ENCODE results near the gene IP6K2.
A peak's percentile ranks its signal among the peaks of the same experiment; 100 is the strongest.

IP6K2 gene

GRCh38 chr3:48679411-48680391, 37.3 kb downstream of the IP6K2 start:
- H3K27ac Mint-ChIP-seq = no peak overlapping the region
- ATAC-seq (ENCODE audit: low read depth) (peak; percentile 100), DNase-seq (ENCODE audit: low spot score in 2 of 2) (no peak)
- peaks cover 24% of the 10 kb centered on the region for H3K4me1 Mint-ChIP-seq
- peaks cover 23% of the 10 kb centered on the region for H3K36me3 Mint-ChIP-seq
- H3K27me3 Mint-ChIP-seq = no peaks in the 10 kb centered on the region
- no peak overlapping the region for H3K4me3 Mint-ChIP-seq
- H3K9me3 Mint-ChIP-seq = no peaks in the 10 kb centered on the region

GRCh38 chr3:48678566-48679380, 38.2 kb downstream of the IP6K2 start:
- no peak for DNase-seq (ENCODE audit: low spot score in 2 of 2)
- Mint-ChIP-seq H3K36me3 (peaks cover 23% of the 10 kb centered on the region), H3K27ac (no peak overlapping the region), H3K4me3 (no peak overlapping the region), H3K27me3 (no peaks in the 10 kb centered on the region), H3K9me3 (no peaks in the 10 kb centered on the region), H3K4me1 (peaks cover 18% of the 10 kb centered on the region)
- no peak for ATAC-seq (ENCODE audit: low read depth)

GRCh38 chr3:48678056-48678455, 39.0 kb downstream of the IP6K2 start:
- H3K9me3 Mint-ChIP-seq = no peaks in the 10 kb centered on the region
- H3K4me1 Mint-ChIP-seq = peaks cover 16% of the 10 kb centered on the region
- H3K4me3 Mint-ChIP-seq = no peak overlapping the region
- H3K27me3 Mint-ChIP-seq = no peaks in the 10 kb centered on the region
- DNase-seq (ENCODE audit: low spot score in 2 of 2) (no peak), ATAC-seq (ENCODE audit: low read depth) (no peak)
- peaks cover 23% of the 10 kb centered on the region for H3K36me3 Mint-ChIP-seq
- no peak overlapping the region for H3K27ac Mint-ChIP-seq

GRCh38 chr3:48674505-48674904, 42.5 kb downstream of the IP6K2 start:
- Mint-ChIP-seq H3K9me3 (no peaks in the 10 kb centered on the region), H3K4me3 (no peak overlapping the region), H3K4me1 (peaks cover 8% of the 10 kb centered on the region), H3K27me3 (no peaks in the 10 kb centered on the region), H3K27ac (no peak overlapping the region), H3K36me3 (peaks cover 13% of the 10 kb centered on the region)
- DNase-seq (ENCODE audit: low spot score in 2 of 2) (no peak), ATAC-seq (ENCODE audit: low read depth) (no peak)

- DNase-seq (ENCODE audit: low spot score in 2 of 2) (no peak), ATAC-seq (ENCODE audit: low read depth) (peak; percentile 82)
- peaks cover 8% of the 10 kb centered on the region for H3K36me3 Mint-ChIP-seq
- H3K4me1 Mint-ChIP-seq = peaks cover 6% of the 10 kb centered on the region
- H3K9me3 Mint-ChIP-seq = no peaks in the 10 kb centered on the region
- no peaks in the 10 kb centered on the region for H3K27me3 Mint-ChIP-seq
- H3K27ac Mint-ChIP-seq = no peak overlapping the region
- no peak overlapping the region for H3K4me3 Mint-ChIP-seq
Measured at GRCh38 chr3:48672522-48672921, 44.5 kb downstream of the IP6K2 start.

- H3K4me1 Mint-ChIP-seq = peaks cover 8% of the 10 kb centered on the region
- H3K9me3 Mint-ChIP-seq = no peaks in the 10 kb centered on the region
- ATAC-seq (ENCODE audit: low read depth) (no peak), DNase-seq (ENCODE audit: low spot score in 2 of 2) (no peak)
- peaks cover 6% of the 10 kb centered on the region for H3K27me3 Mint-ChIP-seq
- no peak overlapping the region for H3K4me3 Mint-ChIP-seq
- H3K27ac Mint-ChIP-seq = no peak overlapping the region
- no peaks in the 10 kb centered on the region for H3K36me3 Mint-ChIP-seq
Measured at GRCh38 chr3:48664929-48665328, 52.1 kb downstream of the IP6K2 start.

GRCh38 chr3:48664313-48664644, 52.7 kb downstream of the IP6K2 start:
- ATAC-seq (ENCODE audit: low read depth) (no peak), DNase-seq (ENCODE audit: low spot score in 2 of 2) (no peak)
- Mint-ChIP-seq H3K4me1 (peaks cover 8% of the 10 kb centered on the region), H3K27ac (no peak overlapping the region), H3K9me3 (no peaks in the 10 kb centered on the region), H3K27me3 (peaks cover 6% of the 10 kb centered on the region), H3K4me3 (peak overlapping the region; percentile 43), H3K36me3 (no peaks in the 10 kb centered on the region)

GRCh38 chr3:48663489-48664312, 53.3 kb downstream of the IP6K2 start:
- Mint-ChIP-seq H3K36me3 (no peaks in the 10 kb centered on the region), H3K27me3 (peaks cover 6% of the 10 kb centered on the region), H3K4me1 (peaks cover 8% of the 10 kb centered on the region)

GRCh38 chr3:48662753-48663488, 54.1 kb downstream of the IP6K2 start, which contains the start of gene CELSR3:
TSS of gene CELSR3 (minus strand) at chr3:48662886. CDS start at chr3:48662634, 252 bp downstream.
- peak in 1 of 2 donors; percentile 49 for DNase-seq (ENCODE audit: low spot score in 2 of 2)
- H3K27ac Mint-ChIP-seq = peak within 1 kb of the TSS; percentile 90
- peak within 1 kb of the TSS; percentile 89 for H3K4me3 Mint-ChIP-seq
- ATAC-seq (ENCODE audit: low read depth) = peak; percentile 41
- peaks cover 8% of the 10 kb centered on the region for H3K4me1 Mint-ChIP-seq
- H3K36me3 Mint-ChIP-seq = no peaks in the 10 kb centered on the region
- peaks cover 6% of the 10 kb centered on the region for H3K27me3 Mint-ChIP-seq
- H3K9me3 Mint-ChIP-seq = no peaks in the 10 kb centered on the region

More at GRCh38 chr3:48663489-48664312, 53.3 kb downstream of the IP6K2 start:
- DNase-seq (ENCODE audit: low spot score in 2 of 2) = peak; percentile 77 to 87
- Mint-ChIP-seq H3K27ac (peak overlapping the region; percentile 90), H3K9me3 (no peaks in the 10 kb centered on the region), H3K4me3 (peak overlapping the region; percentile 89)
- ATAC-seq (ENCODE audit: low read depth) = peak; percentile 85

GRCh38 chr3:48662145-48662752, 54.8 kb downstream of the IP6K2 start:
- Mint-ChIP-seq H3K36me3 (no peaks in the 10 kb centered on the region), H3K4me3 (peak overlapping the region; percentile 34), H3K27ac (peak overlapping the region; percentile 90), H3K4me1 (peaks cover 13% of the 10 kb centered on the region), H3K9me3 (no peaks in the 10 kb centered on the region), H3K27me3 (peaks cover 6% of the 10 kb centered on the region)
- DNase-seq (ENCODE audit: low spot score in 2 of 2) = no peak
- no peak for ATAC-seq (ENCODE audit: low read depth)

GRCh38 chr3:48661501-48662144, 55.4 kb downstream of the IP6K2 start:
- H3K4me1 Mint-ChIP-seq = peaks cover 13% of the 10 kb centered on the region
- H3K4me3 Mint-ChIP-seq = peak overlapping the region; percentile 34
- H3K36me3 Mint-ChIP-seq = no peaks in the 10 kb centered on the region
- ATAC-seq (ENCODE audit: low read depth) = peak; percentile 23
- H3K9me3 Mint-ChIP-seq = no peaks in the 10 kb centered on the region
- peaks cover 6% of the 10 kb centered on the region for H3K27me3 Mint-ChIP-seq
- peak overlapping the region; percentile 28 for H3K27ac Mint-ChIP-seq
- DNase-seq (ENCODE audit: low spot score in 2 of 2) = peak; percentile 80 to 89

- ATAC-seq (ENCODE audit: low read depth) = no peak
- Mint-ChIP-seq H3K4me3 (peak overlapping the region; percentile 41), H3K4me1 (peaks cover 13% of the 10 kb centered on the region), H3K9me3 (no peaks in the 10 kb centered on the region), H3K27ac (no peak overlapping the region), H3K36me3 (no peaks in the 10 kb centered on the region), H3K27me3 (peaks cover 6% of the 10 kb centered on the region)
- no peak for DNase-seq (ENCODE audit: low spot score in 2 of 2)
Measured at GRCh38 chr3:48660800-48661400, 56.1 kb downstream of the IP6K2 start.

Measured in memory B cell (primary cell).